ENCODE results near the gene KLHL29.

Gene KLHL29

GRCh38 chr2:23496456-23496855 lies 111.5 kb downstream of the KLHL29 start:
- intact Hi-C loops (cut with DNase I) = no loop called here
- DNase-seq = no peak

DNA sequence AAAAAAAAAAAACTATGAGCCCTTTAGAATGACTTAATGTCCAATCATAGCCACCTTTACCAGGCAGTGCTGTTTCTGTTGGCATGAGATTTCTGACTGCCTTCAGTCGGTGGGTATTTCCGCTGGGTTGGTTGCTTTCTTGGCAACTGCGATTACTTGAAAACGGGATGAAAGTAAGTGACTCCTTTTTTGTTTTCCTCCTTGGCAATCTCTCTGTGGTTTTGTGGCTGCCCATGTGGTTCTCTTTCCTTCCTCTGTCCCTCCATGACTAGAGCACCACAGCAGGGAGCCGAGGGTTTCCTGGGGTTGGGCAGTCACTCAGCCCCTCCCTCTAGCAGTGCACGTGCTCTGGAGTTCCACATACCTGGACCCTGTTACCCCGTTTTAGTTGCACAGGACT lies 112.1 kb downstream of the KLHL29 start:
- peak in 2 of 42 donors; percentile 31 to 51 for DNase-seq
- intact Hi-C loops (cut with DNase I) = no loop called here

DNA sequence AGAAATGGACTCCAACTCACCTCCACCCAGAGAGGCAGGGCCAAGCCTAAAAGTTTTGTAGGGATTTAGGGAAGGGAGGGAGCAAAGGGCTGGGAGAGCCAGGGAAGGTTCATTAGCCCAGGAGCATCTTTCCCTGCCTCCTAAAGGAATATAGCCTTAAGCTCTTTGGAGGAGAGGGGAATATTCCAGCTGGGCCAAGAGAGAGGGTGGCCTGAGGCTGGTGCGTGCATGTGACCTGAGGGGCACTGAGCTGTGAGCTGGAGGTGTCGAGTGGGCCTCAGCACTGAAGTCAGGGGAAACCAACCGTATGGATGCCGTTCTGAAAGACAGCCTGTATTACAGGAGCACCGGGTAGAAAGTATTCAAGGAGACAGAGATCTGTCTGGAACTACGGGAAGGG lies 112.6 kb downstream of the KLHL29 start:
- DNase-seq = peak in 1 of 42 donors; percentile 18
- intact Hi-C loops (cut with DNase I) = no loop called here

DNA sequence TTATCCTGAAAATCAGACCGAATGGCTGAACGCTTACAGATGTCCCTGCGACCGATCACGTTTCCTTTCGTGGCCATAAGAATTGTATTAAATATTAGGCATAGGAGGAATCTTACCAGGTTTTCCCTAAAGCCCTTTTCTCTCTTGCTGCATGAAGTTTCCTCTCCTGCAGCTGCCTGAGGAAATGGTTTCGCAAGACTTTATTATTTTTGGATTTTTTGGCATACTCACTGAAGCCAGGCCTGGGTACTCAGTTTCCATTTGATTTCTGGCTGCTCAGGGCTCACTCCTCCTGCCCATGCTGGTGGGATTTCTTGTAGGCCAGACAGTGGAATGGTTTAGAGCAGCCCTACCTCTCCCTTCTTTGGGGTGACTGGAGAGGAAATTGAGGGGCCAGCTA lies 114.0 kb downstream of the KLHL29 start:
- intact Hi-C loops (cut with DNase I) = no loop called here
- DNase-seq = no peak

DNA sequence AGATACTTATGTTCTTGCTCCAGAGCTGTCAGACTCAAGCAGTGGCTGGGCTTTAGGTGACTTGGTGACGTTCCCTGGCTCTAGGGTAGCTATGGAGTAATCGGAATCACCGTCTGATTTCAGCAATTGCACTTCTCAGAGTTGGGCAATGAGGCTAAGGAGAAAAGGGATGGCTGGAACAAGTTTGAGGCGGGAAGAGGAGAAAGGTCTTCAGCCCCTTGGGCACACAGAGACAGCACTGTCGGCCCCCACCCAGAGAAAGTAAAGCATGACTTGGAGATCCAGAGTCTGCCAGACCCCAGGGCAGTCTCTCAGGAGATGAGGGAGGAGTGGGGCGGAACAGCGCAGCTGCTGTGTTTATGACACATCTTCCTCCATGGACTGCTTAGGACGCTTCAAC lies 114.5 kb downstream of the KLHL29 start:
- peak in 1 of 42 donors; percentile 17 for DNase-seq
- intact Hi-C loops (cut with DNase I) = no loop called here

- intact Hi-C loops (cut with DNase I) = no loop called here
- DNase-seq = peak in 1 of 42 donors; percentile 37
These were observed 115.9 kb downstream of the KLHL29 start for GRCh38 chr2:23500836-23501235.

GRCh38 chr2:23502096-23502495 lies 117.1 kb downstream of the KLHL29 start:
- intact Hi-C loops (cut with DNase I) = no loop called here
- peak; percentile 44 to 92 (median 77) for DNase-seq

GRCh38 chr2:23503097-23503496 lies 118.1 kb downstream of the KLHL29 start:
- DNase-seq = no peak
- intact Hi-C loops (cut with DNase I) = no loop called here

DNA sequence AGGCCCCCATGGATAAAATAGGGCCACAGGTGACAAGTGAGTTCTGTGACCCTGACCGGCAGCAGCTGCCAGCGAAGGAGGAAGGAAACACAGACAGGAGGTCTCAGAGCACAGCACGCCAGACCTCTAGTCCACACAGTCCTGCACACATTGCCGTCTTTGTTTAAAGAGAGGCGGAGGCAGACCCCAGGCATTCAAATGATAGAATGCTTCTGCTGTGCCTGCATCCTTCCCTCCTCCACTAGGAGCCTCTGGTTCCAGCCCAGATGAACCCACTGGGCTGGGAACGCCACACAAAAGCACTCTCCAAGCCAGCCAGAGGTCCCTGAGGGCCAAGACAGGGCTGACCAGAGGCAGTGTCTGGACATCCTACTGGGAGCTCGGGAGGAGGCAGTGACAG lies 118.7 kb downstream of the KLHL29 start:
- intact Hi-C loops (cut with DNase I) = no loop called here
- peak in 1 of 42 donors; percentile 28 for DNase-seq

DNA sequence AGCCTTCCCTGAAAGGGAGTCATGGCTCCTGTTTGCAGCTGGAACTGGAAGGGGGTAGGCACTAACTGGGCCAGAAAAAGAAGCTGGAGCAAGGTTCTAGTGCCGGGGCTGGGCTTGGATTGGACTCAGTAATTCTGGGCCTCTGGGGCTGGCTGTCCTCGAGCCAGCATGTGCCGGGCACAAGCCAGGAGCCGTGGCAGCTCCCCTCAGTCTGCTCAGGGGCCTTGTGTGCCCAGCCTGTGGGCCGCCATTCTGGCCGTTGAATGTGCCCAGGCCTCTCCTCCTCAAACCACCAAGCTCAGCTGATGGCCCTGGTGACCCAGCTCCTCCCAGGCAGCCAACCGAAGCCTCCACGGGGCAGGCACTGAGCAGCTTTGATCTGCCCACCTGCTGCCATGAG lies 119.6 kb downstream of the KLHL29 start:
- DNase-seq = peak in 1 of 42 donors; percentile 28
- intact Hi-C loops (cut with DNase I) = no loop called here

GRCh38 chr2:23505218-23505983 lies 120.4 kb downstream of the KLHL29 start:
- intact Hi-C loops (cut with DNase I) = no loop called here
- no peak for DNase-seq

DNA sequence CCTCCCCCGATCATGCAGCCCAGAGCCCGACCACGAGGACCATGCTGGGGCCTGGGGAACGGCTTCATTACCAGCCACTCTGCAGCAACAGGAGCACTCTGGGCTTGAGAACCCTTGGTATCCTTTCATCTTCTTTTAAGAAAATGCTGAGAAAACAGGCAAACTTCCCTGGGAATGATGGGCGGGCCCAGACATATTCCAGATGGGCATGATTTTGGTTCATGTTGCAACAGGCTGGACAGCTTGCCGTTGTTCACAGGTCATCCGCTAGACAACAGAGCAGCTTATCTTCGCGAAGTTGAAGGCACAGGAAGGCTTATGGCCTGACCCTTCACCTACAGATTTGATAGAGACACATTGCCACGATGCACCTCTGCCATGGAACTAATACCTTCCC lies 121.0 kb downstream of the KLHL29 start:
- intact Hi-C loops (cut with DNase I) = no loop called here
- no peak for DNase-seq

DNA sequence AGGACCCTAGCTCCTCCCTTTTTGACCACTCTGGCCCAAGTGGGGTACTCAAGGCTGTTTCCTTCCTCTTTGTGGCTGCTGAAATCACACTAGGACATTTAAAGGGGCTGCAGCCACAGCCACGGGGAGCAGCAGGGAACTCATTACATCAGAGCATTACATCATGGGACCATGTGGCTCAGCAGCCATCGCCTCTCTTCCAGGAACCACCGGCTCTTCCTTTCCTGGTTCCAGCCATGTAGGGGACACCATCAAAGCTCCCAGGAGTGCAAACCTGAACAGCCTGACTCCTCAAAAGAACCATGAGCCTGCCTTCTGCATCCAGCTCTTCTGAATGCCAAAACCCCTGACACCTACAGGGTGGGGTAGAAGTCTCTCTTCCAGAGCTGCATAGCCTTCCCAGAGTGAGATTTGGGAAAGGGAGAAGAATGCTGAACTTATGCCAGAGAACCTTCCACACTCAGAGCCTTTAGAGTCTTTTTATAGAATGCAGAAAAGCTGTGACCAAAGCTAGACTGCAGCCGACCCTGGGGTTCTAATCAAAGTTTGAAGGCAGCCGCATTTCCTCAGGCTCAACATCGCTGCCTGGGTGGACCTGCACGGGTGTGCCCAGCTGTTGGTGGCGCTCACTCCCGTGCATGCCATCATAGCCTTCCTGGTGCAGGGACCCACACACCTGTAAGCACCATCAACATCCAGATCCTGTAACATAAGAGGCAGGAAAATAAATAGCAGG lies 121.7 kb downstream of the KLHL29 start:
- intact Hi-C loops (cut with DNase I) = no loop called here
- no peak for DNase-seq

- no peak for DNase-seq
- intact Hi-C loops (cut with DNase I) = no loop called here
These were observed 122.5 kb downstream of the KLHL29 start for GRCh38 chr2:23507267-23508065.

DNA sequence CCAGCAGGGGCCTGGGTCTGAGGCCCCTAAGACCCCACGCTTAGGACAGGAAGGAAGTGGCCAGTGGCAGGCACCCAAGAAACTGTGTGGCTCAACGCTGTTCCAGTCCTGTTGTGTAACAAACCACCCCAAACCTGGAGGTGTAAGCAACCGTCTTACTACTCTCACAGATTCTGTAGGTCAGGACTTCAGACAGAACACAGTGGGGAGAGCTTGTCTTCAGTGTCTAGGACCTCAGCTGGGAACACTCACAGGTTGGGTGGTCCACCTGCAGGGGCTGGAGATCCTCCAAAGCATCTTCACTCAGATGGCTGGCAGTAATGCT lies 123.0 kb downstream of the KLHL29 start:
- intact Hi-C loops (cut with DNase I) = no loop called here

GRCh38 chr2:23509103-23509502 lies 124.1 kb downstream of the KLHL29 start:
- intact Hi-C loops (cut with DNase I) = no loop called here

More for the DNA sequence above, 123.0 kb downstream of the KLHL29 start:
- DNase-seq = no peak

DNA sequence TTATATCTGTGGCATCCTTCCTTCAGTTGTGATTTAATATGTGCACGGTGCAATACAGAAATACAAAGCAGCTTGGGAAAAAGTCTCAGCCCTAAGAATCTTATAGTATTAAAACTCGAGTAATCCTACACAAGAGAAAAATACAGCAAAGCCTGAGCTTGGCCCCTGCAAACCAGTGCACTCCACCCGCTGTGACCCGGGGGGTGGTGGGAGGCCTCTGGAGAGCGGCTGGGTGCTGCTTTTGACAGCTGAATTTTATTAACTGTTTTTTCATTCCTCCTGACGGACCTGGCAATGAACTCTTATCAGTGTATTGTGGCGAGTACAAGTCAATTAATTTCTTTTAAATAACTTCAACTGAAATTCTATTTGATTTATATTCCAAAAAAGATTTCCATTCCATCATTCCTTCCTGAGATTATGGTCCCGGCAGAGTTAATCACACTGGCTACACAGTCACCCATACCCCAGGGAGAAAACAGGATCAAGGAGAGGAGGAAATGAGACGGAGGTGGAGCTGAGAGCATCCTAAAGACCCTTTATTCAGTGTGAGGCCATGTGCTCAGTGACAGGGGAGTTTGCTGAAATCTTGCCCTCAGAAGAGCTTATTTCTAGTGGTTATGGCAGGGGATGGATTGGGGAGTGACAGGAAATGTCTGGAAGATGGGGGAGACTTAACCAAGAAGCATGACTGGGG lies 124.8 kb downstream of the KLHL29 start:
- intact Hi-C loops (cut with DNase I) = no loop called here
- DNase-seq = no peak

More at GRCh38 chr2:23509103-23509502, 124.1 kb downstream of the KLHL29 start:
- DNase-seq = no peak

DNA sequence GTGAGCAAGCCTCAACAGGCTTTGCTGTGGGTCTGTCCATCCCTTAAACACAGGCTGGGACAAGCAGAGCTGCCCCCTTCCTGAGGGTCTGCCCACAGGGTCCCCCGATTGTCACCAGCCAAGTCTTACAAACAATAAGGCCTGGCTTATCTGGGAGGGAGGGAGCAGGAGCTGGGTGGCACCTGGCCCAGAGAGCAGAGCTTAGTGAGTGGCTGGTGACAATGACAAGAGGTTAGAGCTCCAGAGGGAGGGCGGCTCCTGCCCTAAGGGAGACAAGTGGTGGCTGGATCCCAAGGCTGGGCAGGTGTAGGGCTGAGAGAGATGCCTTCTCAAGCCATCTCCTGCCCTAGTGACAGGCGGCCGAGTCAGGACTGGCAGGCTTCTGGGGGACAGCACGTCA lies 125.5 kb downstream of the KLHL29 start:
- DNase-seq = no peak
- intact Hi-C loops (cut with DNase I) = no loop called here

DNA sequence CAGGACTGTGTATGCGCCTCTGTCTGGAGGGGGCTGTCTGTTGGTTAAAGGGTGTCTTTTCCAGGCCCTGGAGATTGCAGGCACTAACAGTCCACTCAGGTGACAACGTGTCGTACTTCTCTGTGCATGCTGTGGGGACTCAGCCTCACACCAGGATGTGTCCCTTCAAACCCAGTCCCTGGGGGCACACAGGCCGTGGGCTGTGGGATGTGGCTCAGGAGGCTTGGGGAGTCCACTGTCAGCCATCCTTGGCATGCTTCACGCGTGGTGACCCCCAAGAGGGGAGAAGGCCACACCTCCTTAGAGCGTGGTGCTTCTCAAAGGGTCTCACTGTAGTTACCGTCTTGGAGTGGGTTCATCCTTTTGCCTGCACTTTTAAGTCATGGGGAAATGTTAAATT lies 127.8 kb downstream of the KLHL29 start:
- no peak for DNase-seq
- intact Hi-C loops (cut with DNase I) = no loop called here

Measured in head of caudate nucleus (tissue), 42 donors.